ENCODE results near the gene PM20D1.

The PM20D1 gene

DNA sequence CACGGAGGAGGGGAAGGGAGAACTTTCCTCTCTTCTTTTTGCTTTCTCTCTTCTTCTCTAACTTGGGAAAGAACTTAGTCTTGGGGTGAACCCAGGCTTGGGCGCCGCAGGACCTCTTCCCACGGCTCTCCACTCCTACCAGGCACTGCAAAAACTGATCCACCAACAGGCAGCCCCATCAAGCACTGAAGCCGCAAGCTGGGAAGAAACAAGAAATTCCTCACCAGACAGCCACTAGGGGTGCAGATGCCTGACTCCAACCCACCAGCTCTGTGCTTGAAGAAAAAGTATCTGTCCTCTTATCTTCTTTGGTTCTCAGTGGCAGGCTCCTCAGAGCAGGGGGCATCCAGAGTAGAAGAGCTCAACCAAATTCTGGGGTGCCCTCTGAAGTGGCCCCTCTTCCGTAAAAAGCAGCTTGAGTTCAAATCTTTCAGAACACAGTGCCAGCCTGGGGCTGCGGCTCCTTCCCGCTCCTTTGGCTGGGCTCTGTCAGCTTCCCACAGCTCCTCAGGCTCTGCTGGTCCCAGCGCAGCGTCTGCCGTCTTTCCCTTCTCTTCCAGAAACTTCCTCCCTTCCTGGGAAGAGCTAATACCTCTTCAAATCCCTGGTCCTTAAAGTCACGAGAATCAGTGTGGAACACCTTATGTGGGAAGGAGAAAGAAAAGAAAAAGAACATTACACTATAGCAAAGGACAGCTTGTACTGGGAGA, 39.3 kb downstream of the PM20D1 start:
- no peak for DNase-seq (ENCODE audit: low read depth, low spot score)
- H3K4me3 ChIP-seq (ENCODE audit: low read length): no peak overlapping the region

DNA sequence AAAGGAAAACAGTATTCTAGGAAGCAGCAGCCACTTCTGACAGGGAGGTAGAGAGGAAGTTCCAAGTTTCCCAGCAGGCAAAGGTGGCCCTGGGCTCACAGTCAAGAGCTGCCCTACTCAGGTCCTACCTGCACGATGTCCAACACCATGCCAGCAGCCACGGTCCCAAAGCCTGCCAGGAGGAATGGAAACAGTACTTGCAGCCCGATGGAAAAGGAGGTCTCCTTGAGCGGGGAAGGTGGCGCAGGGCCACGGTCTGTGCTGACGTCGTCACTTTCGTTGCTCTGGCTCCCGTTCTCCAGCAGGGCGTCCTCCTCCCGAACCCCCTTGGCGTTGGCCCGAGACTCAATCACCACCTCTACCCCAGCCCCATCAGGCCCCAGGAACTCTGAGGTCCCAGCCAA, 40.0 kb downstream of the PM20D1 start:
- H3K4me3 ChIP-seq (ENCODE audit: low read length): no peak overlapping the region
- no peak for DNase-seq (ENCODE audit: low read depth, low spot score)

DNA sequence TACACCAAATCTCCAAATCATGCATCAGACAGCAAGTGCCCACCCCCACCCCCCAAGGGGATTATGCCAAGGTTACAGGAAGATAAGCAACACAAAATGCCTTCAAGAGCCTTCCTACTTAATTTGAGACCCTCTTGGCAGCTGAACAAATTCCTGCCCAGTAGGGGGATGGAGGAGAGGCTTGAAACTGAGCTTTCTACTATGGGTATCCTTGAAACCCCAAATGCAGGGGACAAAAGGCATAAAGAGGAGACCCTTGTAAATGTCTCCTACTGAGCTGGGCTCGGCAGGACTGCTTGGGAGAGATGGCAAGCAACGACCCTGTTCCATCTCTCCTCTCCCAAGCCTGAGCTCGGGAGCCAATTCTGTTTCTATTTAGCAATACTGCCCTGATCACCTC, 40.5 kb downstream of the PM20D1 start:
- DNase-seq (ENCODE audit: low read depth, low spot score): no peak
- no peak overlapping the region for H3K4me3 ChIP-seq (ENCODE audit: low read length)

DNA sequence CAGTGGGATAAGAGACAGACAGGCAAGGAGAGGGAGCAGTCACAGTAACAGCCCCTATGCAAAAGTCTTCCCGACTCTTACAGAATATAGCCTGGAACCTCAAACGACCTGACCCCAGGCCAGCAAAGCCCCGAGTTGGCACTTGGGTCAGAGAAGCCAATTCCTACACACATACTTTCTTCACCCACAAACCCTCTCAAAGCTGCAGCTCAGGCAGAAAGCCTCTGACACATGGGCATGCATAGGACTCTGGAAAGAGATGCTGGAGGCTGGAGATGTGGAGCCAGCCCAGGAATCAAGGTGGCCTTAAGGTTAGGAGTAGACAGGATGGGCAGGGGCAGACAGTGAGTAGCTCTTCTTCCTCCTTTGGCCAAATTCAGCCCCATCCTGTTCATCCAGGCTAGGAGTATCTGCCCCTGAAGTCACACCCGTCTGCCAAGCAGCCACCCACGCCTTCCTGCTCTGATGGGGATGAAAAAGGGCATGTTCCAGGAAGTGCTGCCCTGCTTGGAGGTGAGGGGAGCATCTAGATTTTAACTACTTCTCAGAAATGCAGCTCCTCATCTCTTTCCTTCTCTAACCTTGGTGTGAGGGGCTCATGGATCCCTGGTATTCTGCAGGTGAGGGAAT, 44.7 kb downstream of the PM20D1 start:
- H3K4me3 ChIP-seq (ENCODE audit: low read length): no peak overlapping the region
- no peak for DNase-seq (ENCODE audit: low read depth, low spot score)

DNA sequence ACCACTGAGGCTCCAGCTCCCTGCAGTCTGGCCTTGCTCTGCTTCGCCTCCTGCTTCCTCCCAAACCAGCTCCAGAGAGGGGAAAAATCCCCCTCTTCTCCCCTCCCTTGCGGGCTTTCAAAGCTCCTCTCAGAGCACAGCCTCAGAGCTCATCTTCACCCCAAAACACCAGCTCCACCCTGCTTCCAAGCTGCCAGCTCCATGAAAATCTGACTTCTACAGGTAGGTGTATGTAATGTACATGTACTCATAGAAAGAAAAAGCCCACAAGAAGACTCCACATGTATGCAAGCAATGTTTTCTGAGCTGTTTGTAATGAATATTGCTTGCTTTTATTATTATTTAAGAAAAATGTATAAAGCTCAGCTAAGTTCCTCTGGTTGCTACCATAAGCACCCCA, 45.3 kb downstream of the PM20D1 start:
- no peak overlapping the region for H3K4me3 ChIP-seq (ENCODE audit: low read length)
- no peak for DNase-seq (ENCODE audit: low read depth, low spot score)

DNA sequence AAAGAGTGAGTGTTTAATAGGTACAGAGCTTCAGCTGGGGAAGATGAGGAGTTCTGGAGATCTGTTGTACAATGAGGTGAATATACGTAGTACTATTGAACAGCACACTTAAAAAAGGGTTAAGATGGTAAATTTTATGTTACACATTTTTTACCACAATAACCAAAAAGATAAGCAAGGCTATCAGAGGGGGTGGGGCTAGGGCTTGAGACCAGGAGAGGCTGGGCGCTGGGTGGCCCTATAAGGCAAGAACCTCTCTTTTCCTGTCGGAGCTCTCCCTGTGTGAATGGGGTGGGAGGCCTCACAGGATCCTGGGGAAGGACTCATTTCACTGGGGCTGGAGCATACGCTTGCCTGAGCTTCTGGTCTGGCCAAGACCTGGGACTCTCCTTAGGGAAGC, 45.9 kb downstream of the PM20D1 start:
- no peak overlapping the region for H3K4me3 ChIP-seq (ENCODE audit: low read length)
- no peak for DNase-seq (ENCODE audit: low read depth, low spot score)

DNA sequence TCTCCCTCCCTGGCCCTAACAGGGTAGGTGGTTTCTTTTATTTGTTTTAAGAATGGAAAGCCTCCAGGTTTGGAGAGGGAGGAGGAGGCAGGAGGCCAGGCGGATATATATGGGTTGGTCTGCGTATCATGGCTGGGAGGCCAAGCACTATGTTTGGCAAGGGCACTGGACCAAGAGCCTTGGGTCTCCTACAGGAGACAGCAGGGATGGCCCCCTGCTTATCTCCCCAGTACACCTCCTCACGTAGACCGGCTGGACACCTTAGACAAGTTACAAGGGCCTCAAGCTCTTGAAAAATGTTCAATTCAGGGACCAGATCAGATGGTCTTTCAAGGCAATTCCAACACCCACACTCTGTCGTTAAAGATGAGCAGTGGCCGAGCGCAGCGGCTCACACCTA, 47.9 kb downstream of the PM20D1 start:
- DNase-seq (ENCODE audit: low read depth, low spot score): no peak
- no peak overlapping the region for H3K4me3 ChIP-seq (ENCODE audit: low read length)

DNA sequence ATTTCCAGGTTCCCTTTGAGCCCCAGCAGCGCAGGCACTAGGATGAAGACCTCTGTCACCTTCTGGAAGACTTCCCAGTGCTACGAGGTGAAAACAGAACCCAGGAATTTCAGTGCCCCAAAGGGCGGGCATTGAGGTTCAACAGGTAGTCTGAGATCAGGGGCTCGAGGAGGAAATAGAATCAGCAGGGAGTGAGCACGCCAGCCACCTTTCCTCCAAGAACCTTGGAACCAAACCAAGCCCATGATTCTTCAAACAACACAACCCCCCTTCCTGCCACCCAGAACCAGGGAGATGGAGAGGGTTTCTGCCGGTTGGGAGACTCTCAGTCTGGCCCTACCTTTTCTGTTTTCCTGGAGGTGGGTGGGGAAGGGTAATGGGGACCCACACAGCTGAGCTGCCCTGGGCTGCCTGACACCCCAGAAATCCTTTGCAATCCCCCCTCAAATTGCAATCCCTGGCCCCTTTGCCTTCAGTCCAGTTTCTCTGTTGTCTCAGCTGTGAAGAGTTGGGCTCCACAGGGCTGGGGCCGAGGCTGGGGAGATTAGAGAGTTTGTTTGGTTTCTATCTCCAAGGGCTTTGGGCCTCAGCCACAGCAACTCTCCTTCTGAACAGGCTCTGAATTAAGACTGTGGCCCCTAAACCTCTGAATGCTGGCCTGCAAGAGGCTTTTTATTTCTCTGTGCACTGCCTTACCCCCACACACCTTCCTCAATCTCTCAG, 48.8 kb downstream of the PM20D1 start:
- DNase-seq (ENCODE audit: low read depth, low spot score): no peak
- H3K4me3 ChIP-seq (ENCODE audit: low read length): no peak overlapping the region

DNA sequence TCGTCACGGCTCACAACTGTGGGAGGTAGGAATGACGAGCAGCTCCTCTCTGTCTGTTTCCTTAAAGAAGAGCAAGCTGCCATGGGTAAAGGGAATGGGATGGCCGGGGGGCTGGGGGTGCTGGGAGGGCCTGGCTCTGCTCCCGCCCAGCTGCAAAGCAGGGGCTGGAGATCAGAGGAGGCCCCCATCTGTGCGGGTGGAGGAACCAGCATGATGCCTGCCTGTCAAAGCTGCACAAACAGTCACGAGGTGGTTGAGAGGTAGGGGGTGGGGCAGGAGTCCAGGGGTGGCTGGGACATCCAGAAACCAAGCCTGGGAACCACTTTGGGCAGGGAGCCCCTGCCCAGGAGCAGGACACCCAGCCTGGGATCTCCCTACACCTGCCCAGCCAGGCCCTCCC, 49.5 kb downstream of the PM20D1 start:
- H3K4me3 ChIP-seq (ENCODE audit: low read length): no peak overlapping the region
- DNase-seq (ENCODE audit: low read depth, low spot score): no peak

DNA sequence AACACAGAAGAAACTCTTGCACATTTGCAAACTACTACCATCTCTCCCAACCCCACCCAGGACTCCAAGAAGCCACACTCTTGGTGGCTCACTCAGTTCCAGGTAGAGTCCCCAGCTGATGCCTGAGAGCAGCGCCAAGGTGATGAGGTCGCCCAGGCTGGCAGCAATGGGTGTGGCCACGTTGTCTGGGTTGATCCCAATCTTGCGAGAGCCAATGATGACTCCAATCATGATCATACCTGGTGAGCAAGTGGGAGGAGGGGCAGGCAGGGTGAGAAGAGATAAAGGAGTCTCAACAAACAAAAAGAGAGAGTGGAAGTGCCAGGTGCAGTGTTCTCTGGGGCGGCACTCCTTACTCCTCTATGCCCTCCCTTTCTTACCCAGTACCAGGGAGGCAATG, 51.4 kb downstream of the PM20D1 start:
- no peak overlapping the region for H3K4me3 ChIP-seq (ENCODE audit: low read length)
- DNase-seq (ENCODE audit: low read depth, low spot score): no peak

DNA sequence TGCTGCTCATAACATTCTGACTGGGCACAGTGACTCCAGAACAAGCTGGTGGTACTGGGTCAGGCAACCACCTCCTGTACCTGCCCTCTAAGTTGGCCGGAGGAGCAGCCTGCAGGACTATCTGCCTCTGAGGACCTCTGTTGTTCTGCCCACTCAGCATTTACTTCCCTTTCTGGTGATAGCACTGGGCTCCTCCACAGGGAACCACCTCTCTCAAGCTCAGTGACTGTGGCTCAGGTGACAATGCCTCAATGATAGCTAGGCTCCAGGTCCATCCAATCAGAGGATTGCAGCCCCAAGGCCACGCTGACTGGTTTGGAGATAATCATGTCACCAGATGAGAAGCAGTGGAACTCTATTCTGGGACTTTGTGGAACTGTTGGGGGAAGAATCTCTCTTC, 52.8 kb downstream of the PM20D1 start:
- no peak overlapping the region for H3K4me3 ChIP-seq (ENCODE audit: low read length)
- no peak for DNase-seq (ENCODE audit: low read depth, low spot score)

DNA sequence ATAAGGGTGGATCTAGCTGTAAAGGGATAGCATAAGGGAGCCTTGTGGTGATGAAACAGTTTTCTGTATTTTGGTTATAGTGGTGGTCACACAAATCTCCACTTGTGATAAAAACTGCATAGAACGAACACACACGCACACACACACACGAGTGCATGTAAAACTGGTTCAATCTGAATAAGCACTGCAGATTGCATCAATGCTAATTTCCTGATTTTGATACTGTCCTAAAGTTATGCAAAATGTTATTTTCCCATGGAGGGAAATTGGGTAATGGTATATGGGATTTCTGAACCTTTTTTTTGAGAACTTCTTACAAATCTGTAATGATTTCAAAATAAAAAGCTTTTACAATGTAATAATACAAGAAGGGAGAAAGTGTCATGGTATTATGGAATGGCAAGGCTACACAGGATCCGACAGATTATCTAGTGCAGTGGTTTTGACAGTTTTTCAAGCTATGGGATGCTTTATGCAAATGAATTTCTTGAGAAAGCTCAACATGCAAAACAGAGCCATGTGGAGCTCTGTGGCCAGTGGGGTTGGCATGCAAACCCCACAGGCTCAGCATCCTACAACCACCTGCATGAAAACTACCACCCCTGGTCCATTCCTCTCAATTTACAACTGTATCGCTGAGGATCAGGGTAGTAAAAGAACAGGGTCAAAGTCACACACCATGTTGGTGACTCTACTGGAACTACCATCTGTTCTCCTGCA, 55.8 kb downstream of the PM20D1 start:
- no peak overlapping the region for H3K4me3 ChIP-seq (ENCODE audit: low read length)
- DNase-seq (ENCODE audit: low read depth, low spot score): no peak

DNA sequence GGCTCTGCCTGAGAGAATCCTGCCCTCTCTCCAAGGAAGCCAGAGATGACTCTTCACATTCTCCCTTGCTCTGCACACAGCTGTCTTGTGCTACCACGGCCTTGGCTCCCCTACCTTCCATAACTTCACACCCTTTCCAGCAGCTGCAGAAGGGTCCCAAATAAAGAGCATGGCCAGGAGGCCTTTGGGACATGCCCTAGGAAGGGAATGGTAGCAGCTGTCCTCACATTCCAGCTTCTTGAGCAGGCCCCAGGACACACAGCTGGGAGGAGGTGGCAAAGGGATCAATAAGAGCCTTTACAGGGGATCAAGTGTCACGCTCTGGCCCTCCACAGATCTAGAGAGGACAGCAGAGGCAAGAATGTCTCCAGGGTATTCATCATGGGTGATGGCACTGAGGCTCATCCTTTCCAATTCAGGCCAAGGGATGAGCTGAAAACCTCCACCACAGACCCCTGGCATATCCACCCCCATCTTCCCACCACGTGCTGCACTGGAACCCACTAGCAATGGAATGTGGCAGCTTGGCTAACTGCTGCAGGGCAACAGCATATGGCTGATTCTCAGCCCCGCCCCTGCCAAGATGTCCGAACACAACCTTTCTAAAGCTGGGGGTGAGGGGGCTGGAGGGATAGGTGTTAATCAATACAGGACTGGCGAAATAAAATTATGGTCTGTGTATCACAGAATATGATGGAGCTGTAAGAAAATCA, 56.8 kb downstream of the PM20D1 start:
- no peak for DNase-seq (ENCODE audit: low read depth, low spot score)
- H3K4me3 ChIP-seq (ENCODE audit: low read length): no peak overlapping the region

DNA sequence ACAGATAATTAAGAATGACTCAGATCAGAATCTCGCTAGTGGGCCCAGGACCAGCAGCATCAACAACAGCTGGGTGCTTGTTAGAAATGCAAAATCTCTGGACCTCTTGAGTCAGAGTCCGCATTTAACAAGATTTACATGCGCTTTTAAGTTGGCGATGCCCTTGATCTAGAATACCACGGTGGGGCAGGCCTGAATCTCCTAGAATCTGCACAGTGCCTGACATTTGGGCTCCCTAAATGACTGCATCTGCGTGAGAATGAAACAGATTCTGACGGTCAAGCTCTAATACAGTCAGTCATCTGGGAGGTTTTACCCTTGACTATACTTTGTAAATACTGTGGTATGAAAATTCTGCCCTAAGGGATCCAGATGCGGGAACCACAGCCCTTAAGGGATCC, 57.5 kb downstream of the PM20D1 start:
- DNase-seq (ENCODE audit: low read depth, low spot score): no peak
- H3K4me3 ChIP-seq (ENCODE audit: low read length): no peak overlapping the region

DNA sequence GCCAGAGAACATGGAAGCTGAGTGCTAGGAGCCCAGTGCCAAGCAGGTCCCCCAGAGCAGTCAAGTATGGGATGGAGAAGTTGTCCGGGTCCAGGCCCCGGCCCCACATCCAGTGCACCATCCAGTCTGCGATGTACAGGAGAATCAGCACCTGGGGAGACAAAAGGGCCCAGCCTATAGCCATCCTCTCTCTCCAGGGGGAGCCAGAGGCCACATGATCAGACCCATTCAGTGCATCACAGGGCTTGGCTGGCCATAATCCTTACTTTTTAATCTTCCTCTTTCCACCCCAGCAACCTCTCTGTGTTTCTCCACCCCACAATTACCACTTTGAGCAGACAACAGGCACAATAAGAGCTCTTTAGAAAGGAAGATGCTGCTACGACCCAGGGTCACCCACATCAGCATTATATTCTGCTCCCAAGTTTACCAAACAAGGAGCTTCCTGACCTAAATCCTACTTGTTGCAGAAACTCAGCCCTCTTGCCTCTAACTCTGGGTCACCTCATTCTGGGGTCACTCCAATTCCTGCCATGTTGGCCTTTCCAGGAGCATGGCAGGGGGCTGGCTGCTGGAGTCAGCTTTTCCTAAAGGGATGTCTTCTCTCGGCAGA, 58.3 kb downstream of the PM20D1 start:
- H3K4me3 ChIP-seq (ENCODE audit: low read length): no peak overlapping the region
- DNase-seq (ENCODE audit: low read depth, low spot score): no peak

DNA sequence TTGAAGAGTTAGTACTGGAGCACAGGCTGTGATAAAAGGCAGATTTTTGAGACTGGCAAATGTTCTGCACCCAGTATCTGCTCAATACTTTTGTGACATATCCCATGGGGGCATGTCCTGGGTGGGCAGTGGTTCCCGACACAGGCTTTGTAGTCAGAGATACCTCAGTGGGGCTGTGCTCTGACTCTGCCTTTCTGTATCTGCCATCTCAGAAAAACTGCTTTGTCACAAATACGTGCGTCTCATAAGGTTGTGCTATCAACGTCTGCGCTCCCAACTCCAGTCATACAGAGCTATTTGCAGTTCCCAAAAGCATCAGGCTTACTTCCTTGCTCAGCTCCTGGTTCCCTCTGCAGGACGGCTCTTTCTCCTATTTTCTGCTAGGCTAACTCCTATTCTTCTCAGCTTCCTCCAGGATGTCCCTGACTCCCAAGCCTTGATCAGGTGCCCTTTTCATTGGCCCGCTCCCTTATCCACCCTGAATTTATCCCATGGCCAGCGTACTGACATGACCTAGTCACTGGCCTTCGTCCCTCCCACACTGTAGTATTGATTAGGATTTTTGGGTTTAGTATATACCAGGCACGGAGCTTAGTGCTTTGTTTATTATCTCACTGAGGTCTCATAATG, 62.5 kb downstream of the PM20D1 start:
- no peak overlapping the region for H3K4me3 ChIP-seq (ENCODE audit: low read length)
- DNase-seq (ENCODE audit: low read depth, low spot score): no peak

DNA sequence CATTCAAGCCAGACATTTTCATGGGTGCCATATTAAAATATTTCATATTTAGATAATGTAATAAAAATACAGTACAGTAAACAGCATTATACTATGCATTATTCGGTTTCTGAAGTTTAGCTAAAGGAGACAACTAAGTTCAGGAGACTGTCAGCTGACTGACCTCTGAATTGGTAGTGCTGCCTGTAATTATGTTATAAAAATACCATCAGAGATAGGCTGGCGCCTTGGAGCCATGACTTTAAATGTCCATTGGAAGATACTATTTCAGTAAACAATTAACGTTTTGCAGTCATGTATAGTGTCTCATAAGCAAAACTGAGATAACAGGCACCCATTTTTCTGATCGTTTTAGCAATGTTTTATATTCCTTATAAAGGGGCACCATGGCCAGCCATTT, 63.3 kb downstream of the PM20D1 start:
- no peak for DNase-seq (ENCODE audit: low read depth, low spot score)
- no peak overlapping the region for H3K4me3 ChIP-seq (ENCODE audit: low read length)

DNA sequence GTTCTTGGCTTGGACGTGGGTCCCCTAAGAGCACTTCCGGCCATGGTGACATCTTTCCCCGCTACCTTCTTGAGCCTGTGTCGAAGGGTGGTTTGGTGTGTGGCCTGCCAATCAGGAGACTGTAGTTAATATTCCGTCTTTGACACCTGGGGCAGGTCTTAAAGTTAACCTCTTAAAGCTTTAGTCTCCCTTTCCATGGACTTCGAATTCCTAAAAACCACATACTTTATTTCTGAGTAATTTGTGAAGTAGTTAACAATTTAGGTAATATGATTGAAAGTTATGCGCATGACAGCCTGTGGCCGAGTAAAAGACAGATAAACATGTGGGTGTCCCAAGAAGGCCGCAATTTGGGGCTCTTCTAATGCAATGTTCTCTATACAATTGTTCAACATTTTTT, 64.5 kb downstream of the PM20D1 start:
- no peak overlapping the region for H3K4me3 ChIP-seq (ENCODE audit: low read length)
- no peak for DNase-seq (ENCODE audit: low read depth, low spot score)

DNA sequence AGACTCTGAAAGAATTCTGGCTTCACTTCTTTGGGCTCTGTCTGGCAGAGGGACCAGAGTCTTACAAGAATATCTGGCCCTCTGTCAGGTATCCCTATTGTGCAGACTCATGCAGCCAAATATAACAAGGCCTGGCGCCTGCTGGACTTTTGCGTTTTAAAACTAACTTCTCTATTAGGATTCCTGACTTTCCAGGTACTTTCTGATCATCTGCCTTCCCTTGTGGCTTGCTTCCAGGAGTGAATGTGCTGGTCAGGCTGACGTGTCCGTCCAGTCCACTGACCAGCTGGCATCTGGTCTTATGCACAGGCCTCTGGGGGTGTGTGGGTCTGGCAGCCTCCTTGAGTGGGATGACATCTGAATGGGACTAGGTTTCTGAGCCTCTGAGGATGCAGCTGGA, 66.0 kb downstream of the PM20D1 start:
- H3K4me3 ChIP-seq (ENCODE audit: low read length): no peak overlapping the region
- DNase-seq (ENCODE audit: low read depth, low spot score): no peak
